Measurements from ENCODE around the gene FOXC1. TPM values are rescaled to one million over a fixed set of nuclear protein-coding genes. Genes with fewer than 3 reads are reported as not detected.

FOXC1 gene
- total RNA-seq, 1 experiment from 2014 or later, result not detected

DNA sequence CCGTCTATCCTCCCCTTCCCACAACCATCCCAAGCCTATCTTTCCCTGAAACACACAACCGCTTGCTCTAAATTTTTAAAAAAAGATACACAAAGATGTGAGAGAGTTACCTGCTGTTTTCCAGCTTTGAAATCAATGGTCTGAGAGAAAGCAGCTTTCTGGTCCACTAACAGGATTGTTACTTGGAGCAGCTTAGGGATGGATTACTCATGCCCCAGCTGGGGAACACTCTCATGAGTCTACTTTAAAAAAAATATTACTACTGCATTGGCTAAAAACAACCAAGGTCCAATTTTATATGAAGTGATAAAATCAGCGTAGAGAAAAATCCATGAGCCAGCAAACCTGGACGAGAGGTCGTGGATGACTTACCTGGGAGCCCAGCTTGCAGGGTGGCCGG is 29.6 kb upstream of the FOXC1 start:
- WGBS (ENCODE audit: extremely low coverage, insufficient read length, low lambda C conversion rate), result no CpG with 5 or more reads among the region's 6 CpGs
- no peak overlapping the region for H2BK20ac ChIP-seq (ENCODE audit: low read depth, low read length, poor library complexity, severe bottlenecking)
- Mint-ChIP-seq H3K4me1 (peaks cover 13 to 14% of the 10 kb centered on the region in 2 experiments), H3K4me3 (no peak overlapping the region), H3K36me3 (ENCODE audit: insufficient read depth in 1 of 3, low read depth in 3 of 3) (no peaks in the 10 kb centered on the region), H3K27ac (no peak overlapping the region), H3K27me3 (ENCODE audit: low read depth) (peaks cover 15% of the 10 kb centered on the region), H3K9me3 (no peaks in the 10 kb centered on the region)
- H4K20me1 ChIP-seq (ENCODE audit: control insufficient read depth, insufficient read depth, insufficient read length), result no peaks in the 10 kb centered on the region
- H3K4me1 ChIP-seq (ENCODE audit: insufficient read depth, low read length), result no peaks in the 10 kb centered on the region
- no peak overlapping the region for H4K5ac ChIP-seq (ENCODE audit: insufficient read length, low read depth, low read length)
- no peak overlapping the region for H3K9ac ChIP-seq (ENCODE audit: extremely low read depth, insufficient read length, low read length)
- H2AFZ ChIP-seq (ENCODE audit: low read length), result no peak overlapping the region
- no peak overlapping the region for H4K91ac ChIP-seq (ENCODE audit: insufficient read length, low read depth, low read length)
- no peaks in the 10 kb centered on the region for H3K79me2 ChIP-seq (ENCODE audit: insufficient read depth, low read length)
- DNase-seq, result no peak
- H3K4me2 ChIP-seq (ENCODE audit: insufficient read depth, insufficient read length, low read length), result no peak overlapping the region
- no peak overlapping the region for H3K23ac ChIP-seq (ENCODE audit: insufficient read length, low read depth, low read length)
- no peak overlapping the region for H3K14ac ChIP-seq (ENCODE audit: insufficient read depth, low read length)
- no peaks in the 10 kb centered on the region for H3K79me1 ChIP-seq (ENCODE audit: insufficient read depth, low read depth, low read length, poor library complexity, severe bottlenecking)
- no peaks in the 10 kb centered on the region for H3K23me2 ChIP-seq (ENCODE audit: insufficient read length, low read depth, low read length, poor library complexity, severe bottlenecking)
- no peak overlapping the region for H3K56ac ChIP-seq (ENCODE audit: insufficient read length, low read depth, low read length)
- no peak overlapping the region for H2BK15ac ChIP-seq (ENCODE audit: low read depth, low read length)
- no peak overlapping the region for H2BK5ac ChIP-seq (ENCODE audit: insufficient read length, low read length)
- TF ChIP-seq, protein P1, sequence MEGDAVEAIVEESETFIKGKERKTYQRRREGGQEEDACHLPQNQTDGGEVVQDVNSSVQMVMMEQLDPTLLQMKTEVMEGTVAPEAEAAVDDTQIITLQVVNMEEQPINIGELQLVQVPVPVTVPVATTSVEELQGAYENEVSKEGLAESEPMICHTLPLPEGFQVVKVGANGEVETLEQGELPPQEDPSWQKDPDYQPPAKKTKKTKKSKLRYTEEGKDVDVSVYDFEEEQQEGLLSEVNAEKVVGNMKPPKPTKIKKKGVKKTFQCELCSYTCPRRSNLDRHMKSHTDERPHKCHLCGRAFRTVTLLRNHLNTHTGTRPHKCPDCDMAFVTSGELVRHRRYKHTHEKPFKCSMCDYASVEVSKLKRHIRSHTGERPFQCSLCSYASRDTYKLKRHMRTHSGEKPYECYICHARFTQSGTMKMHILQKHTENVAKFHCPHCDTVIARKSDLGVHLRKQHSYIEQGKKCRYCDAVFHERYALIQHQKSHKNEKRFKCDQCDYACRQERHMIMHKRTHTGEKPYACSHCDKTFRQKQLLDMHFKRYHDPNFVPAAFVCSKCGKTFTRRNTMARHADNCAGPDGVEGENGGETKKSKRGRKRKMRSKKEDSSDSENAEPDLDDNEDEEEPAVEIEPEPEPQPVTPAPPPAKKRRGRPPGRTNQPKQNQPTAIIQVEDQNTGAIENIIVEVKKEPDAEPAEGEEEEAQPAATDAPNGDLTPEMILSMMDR (conservative IDR thresholded peaks at IDR 0.05), result no peak
- H2BK120ac ChIP-seq (ENCODE audit: low read depth, low read length, poor library complexity, severe bottlenecking), result no peak overlapping the region
- no peak overlapping the region for H3K4ac ChIP-seq (ENCODE audit: low read depth, low read length)
- H3K18ac ChIP-seq (ENCODE audit: insufficient read length, low read depth, low read length), result no peak overlapping the region
- no peak overlapping the region for H3T11ph ChIP-seq (ENCODE audit: low read length)
- no peak overlapping the region for H2BK12ac ChIP-seq (ENCODE audit: insufficient read length, low read depth, low read length)
- H3K9me3 ChIP-seq (ENCODE audit: control insufficient read depth, low read depth, low read length), result no peaks in the 10 kb centered on the region
- no peaks in the 10 kb centered on the region for H3K27me3 ChIP-seq (ENCODE audit: insufficient read depth, low read length)
- no peak overlapping the region for H4K8ac ChIP-seq (replicated peaks; ENCODE audit: insufficient read length, low read depth, low read length)
- no peak overlapping the region for H3K27ac ChIP-seq (ENCODE audit: insufficient read length, low read depth, low read length)
- no peak overlapping the region for H2AK5ac ChIP-seq (ENCODE audit: insufficient read length, low read length)

Measured in H9 (cell line).